ENCODE data around the gene TLR1. TPM values are rescaled to one million over a fixed set of nuclear protein-coding genes. Genes with fewer than 3 reads are reported as not detected.

The TLR1 gene, protein sequence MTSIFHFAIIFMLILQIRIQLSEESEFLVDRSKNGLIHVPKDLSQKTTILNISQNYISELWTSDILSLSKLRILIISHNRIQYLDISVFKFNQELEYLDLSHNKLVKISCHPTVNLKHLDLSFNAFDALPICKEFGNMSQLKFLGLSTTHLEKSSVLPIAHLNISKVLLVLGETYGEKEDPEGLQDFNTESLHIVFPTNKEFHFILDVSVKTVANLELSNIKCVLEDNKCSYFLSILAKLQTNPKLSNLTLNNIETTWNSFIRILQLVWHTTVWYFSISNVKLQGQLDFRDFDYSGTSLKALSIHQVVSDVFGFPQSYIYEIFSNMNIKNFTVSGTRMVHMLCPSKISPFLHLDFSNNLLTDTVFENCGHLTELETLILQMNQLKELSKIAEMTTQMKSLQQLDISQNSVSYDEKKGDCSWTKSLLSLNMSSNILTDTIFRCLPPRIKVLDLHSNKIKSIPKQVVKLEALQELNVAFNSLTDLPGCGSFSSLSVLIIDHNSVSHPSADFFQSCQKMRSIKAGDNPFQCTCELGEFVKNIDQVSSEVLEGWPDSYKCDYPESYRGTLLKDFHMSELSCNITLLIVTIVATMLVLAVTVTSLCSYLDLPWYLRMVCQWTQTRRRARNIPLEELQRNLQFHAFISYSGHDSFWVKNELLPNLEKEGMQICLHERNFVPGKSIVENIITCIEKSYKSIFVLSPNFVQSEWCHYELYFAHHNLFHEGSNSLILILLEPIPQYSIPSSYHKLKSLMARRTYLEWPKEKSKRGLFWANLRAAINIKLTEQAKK
- total RNA-seq: 5.5 and 8.1 TPM in 2 replicates

DNA sequence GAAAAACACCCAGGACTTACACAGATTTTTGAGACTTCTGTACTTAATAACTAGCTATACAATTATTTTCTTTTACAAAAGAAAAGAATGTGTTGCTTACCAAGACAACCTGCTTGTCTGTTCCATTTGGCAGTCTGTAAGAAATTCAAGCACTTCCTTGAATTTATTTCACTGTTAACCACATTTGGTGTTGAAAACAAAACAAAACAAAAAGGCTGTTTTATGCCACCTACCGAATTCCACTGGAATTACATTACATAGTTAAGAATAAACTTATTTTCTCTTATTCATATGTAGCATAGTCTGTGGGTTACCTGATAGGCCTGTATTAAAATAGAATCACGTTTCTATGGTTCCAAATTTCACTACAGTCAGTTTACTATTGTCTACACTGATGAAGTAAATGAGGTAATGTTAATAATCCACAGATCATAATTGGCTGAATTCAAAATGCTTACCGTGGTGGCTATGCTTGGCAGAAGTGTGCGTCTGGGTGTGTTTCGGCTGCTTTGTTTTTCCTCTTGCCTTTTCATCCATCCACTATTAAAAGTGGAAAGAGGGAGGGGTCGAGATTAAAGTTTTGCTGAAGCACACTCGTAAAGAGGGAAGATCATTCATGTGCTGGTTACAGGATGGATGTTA, at the start of gene TLR1:
TLR1 (minus strand) TSS at position 138 of the 642 bp plus-strand sequence. CDS start 5,960 bp downstream, outside the sequence.

DNA sequence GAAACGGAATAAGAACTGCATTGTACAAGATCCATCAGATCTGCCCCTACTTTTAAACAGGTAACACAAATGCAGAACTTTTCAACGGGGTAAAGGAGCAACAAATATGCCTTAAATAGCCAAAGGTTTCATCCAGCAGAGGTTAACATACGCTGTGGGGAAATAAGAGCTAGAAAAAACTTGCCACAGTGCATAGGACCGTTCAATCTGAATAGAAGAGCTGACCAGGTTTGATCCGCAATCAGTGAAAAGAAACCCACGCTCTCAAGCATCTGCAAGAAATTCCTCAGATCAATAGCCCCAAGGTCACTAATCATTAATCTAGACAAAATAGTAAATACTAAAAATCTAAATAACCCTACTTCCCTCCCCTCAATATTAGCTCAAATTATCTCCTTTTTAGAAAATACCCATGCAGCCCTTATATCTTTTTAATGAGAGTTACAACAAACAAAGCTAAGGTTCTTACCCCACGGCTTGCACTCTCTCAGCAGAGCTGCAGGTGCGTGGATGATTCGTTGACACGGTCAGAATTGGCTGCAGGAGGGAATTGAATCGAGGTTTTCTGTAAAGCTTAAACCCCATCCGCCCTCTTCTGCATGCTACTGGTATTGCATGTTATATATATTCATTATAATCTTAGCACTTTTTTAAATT, 22.0 kb downstream of the TLR1 start, which contains the start of gene TLR10:
TLR10 (minus strand) TSS at position 539 of the 657 bp plus-strand sequence. CDS start 7,400 bp downstream, outside the sequence.

Other genes with a start within 250 kb of the TLR1 start
- 22.9 and 30.3 TPM in 2 replicates for gene KLF3, start 140.6 kb downstream of the TLR1 start, total RNA-seq
- not detected in 2 replicates for gene TLR10, start 21.8 kb downstream of the TLR1 start, total RNA-seq
- 0.09 and 0.11 TPM in 2 replicates for gene TLR6, start 52.0 kb upstream of the TLR1 start, total RNA-seq
- 66.5 and 82.4 TPM in 2 replicates for gene FAM114A1, start 63.0 kb upstream of the TLR1 start, total RNA-seq
- not detected in 2 replicates for gene TMEM156, start 227.6 kb upstream of the TLR1 start, total RNA-seq